Bronchial epithelial cell (primary cell): ENCODE results near the gene CPB1. TPM values are rescaled to one million over a fixed set of nuclear protein-coding genes. Genes with fewer than 3 reads are reported as not detected.

Experiments used
- DNase-seq: peaks from one replicate; pipeline ENCODE4 v3.0.0-alpha.2; 2010; ENCODE audit warnings: low read depth
- FAIRE-seq: peaks from 2 replicates; lab custom pipeline; 2011; peaks lifted over from hg19 to GRCh38; lab: Jason Lieb, UNC
- H3K27me3 ChIP-seq: 2 replicates; pipeline ENCODE4 v1.5.1; 2011; ENCODE audit warnings: low read length; ENCODE audit not compliant: control insufficient read depth, insufficient read depth
- H3K36me3 ChIP-seq: 2 replicates; pipeline ENCODE4 v1.5.1; 2011; ENCODE audit warnings: low read length; ENCODE audit not compliant: control insufficient read depth, insufficient read depth
- H3K4me3 ChIP-seq: 2 replicates; pipeline ENCODE4 v1.5.1; 2011; ENCODE audit warnings: mild to moderate bottlenecking, low read depth, low read length, control low read depth
- total RNA-seq: library from RNA; depleted of rRNA; stranded (reverse); fragments of >200 nt; gene quantifications from 2 replicates; pipeline ENCODE4 v1.2.1, GENCODE V29; 2014
- TF ChIP-seq, protein P1 (sequence below): IDR thresholded peaks from 2 replicates; pipeline ENCODE4 v1.5.1; 2011; ENCODE audit warnings: mild to moderate bottlenecking, moderate library complexity, low read length, control low read depth, inconsistent platforms; ENCODE audit not compliant: insufficient read depth, severe bottlenecking

CPB1 gene
- total RNA-seq, 1 donor from 2014 or later: not detected

DNA sequence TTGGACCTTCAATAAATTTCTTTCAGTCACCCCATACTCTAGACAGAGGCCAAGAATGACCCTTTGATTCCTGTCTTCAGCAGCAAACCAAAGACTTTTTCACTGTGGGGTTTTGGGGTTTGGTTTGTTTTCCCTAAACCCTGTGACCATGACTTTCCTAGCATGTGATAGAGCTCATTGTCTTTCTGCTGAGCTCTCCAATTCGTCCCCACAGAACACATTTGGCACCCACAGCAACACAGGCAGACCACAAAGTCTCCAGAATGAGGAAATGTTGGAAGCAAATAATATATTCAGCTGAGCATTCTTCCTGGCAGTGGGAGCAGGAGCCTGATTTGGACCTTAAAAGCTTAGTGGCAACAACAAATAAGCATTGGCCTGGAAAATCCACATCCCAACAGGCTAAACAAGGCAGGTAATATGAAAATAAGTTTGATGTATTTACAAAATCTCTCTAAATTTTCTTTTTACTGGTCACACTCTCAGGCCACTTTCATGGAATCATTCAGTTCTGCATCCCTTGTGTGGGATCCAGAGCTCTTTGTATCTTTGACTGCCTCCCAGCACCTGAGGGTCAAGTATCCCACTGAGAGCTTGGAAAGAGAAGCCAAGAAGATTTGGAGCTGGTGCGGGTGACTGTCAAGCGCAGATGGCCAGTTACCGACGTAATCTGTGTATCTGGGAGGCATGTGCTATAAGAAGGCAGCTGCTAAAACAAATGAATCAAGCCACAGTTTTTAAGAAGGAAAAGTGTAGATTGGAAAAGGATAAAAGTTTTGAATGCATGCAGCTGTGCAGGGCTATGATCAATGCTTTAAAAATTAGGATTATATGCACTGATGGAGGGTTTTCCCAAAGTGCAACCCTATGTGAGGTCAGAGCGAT lies 36.5 kb upstream of the CPB1 start:
- FAIRE-seq (no peak), DNase-seq (no peak)
- TF ChIP-seq, protein P1, sequence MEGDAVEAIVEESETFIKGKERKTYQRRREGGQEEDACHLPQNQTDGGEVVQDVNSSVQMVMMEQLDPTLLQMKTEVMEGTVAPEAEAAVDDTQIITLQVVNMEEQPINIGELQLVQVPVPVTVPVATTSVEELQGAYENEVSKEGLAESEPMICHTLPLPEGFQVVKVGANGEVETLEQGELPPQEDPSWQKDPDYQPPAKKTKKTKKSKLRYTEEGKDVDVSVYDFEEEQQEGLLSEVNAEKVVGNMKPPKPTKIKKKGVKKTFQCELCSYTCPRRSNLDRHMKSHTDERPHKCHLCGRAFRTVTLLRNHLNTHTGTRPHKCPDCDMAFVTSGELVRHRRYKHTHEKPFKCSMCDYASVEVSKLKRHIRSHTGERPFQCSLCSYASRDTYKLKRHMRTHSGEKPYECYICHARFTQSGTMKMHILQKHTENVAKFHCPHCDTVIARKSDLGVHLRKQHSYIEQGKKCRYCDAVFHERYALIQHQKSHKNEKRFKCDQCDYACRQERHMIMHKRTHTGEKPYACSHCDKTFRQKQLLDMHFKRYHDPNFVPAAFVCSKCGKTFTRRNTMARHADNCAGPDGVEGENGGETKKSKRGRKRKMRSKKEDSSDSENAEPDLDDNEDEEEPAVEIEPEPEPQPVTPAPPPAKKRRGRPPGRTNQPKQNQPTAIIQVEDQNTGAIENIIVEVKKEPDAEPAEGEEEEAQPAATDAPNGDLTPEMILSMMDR: no peak
- Histone ChIP-seq H3K27me3 (no peaks in the 10 kb centered on the region), H3K4me3 (no peak overlapping the region), H3K36me3 (no peaks in the 10 kb centered on the region)

DNA sequence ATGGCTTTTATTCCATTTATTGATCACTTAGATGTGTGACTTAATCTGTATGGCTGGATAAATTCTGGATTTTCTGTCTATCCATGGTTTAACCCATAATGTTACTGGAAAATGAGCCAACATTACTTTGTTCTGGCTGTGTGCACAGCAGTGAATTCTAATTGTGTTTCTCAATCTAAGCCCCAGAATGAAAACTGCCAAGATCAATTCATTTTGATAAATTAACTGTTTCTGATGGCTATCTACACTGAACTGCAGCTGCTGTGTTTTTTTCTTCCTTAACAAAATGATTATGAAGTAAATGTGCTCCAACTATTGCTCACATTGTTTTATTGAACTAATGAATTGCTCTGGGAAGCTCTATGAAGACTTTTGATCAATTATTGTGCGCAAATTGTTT lies 35.7 kb upstream of the CPB1 start:
- no peaks in the 10 kb centered on the region for H3K36me3 ChIP-seq
- TF ChIP-seq, protein P1: no peak
- H3K27me3 ChIP-seq: no peaks in the 10 kb centered on the region
- FAIRE-seq (no peak), DNase-seq (no peak)
- no peak overlapping the region for H3K4me3 ChIP-seq

DNA sequence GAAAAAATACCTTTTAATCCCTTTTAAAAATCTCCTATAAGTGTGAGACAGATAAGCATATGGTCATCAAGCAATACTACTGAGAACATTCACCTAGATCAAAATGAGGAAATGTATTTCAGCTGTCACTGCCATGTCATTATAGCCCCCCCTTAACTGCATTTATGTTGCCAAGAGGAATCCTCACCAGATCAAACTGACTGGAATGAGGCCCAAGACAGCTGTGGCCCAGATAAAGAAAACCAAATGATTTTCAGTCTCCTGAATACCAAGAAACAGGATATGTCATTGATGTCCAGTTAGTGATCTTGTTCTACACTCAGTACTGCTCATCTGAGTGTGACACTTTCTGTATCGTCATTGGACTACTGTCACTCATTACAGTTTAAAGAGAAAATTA lies 35.1 kb upstream of the CPB1 start:
- DNase-seq: no peak
- H3K4me3 ChIP-seq: no peak overlapping the region
- H3K27me3 ChIP-seq: no peaks in the 10 kb centered on the region
- H3K36me3 ChIP-seq: no peaks in the 10 kb centered on the region
- no peak for FAIRE-seq
- TF ChIP-seq, protein P1: no peak

DNA sequence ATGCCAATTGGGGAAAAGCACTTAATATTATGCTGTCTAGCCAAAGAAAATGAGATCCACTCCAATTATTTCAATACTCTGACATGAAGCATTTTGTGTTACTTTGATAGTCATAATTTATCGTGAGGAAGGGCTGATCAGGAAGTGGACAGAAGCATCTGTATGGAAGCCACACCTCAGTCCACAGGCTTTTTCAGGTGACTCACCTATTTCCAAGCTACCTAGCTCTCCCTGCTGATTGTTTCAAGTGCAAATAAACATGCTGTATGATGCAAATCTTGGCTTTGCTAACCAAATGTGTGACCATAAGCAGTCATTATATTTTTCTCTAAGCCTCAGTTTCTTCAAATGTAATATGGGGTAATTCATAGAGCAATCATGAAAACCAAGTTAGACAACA lies 30.8 kb upstream of the CPB1 start:
- FAIRE-seq (no peak), DNase-seq (peak; percentile 64)
- Histone ChIP-seq H3K27me3 (no peaks in the 10 kb centered on the region), H3K36me3 (no peaks in the 10 kb centered on the region), H3K4me3 (no peak overlapping the region)
- TF ChIP-seq, protein P1: no peak

DNA sequence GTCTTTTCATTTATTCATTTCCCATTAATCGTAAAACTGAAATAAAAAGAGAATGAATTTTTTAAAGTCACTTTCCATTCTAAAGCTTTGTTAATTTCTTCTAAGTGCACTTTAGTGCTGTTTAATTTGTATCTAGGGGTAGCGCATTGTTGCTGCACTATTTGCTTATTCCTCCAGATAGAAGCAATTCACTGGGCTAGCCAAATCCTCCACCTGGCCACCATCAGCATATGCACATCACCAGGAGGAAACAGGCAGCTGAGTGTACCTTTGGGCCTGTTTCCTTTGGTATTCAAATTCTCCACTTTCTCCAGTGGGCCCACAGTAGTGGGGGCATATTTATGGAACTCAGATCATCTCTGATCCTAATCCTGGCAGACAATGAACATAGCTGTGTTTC lies 29.8 kb upstream of the CPB1 start:
- FAIRE-seq: no peak

More for the DNA sequence above, 29.8 kb upstream of the CPB1 start:
- no peaks in the 10 kb centered on the region for H3K36me3 ChIP-seq
- H3K27me3 ChIP-seq: no peaks in the 10 kb centered on the region
- TF ChIP-seq, protein P1: no peak
- no peak for DNase-seq
- no peak overlapping the region for H3K4me3 ChIP-seq
